Ovary (tissue), 9 donors: Measurements from ENCODE around the gene PIK3AP1. TPM values are rescaled to one million over a fixed set of nuclear protein-coding genes. Genes with fewer than 3 reads are reported as not detected.

Source experiments
- DNase-seq, 5 donors: peaks; one replicate each; pipeline ENCODE4 v3.0.0-alpha.2; 2019 to 2020
- H3K27ac ChIP-seq, 2 donors: fragments of 200-600 bp; one replicate each; pipeline versions ENCODE4 v1.5.1 to v1.8.0; 2019 to 2022
- H3K27me3 ChIP-seq: fragments of 200-600 bp; one replicate; pipeline ENCODE4 v1.8.0; 2022
- H3K36me3 ChIP-seq: fragments of 200-600 bp; sonication (generic); one replicate; pipeline ENCODE4 v1.5.1; 2019
- H3K4me1 ChIP-seq: one replicate; pipeline ENCODE4 v1.8.1; 2013; ENCODE audit warnings: mild to moderate bottlenecking, moderate library complexity; ENCODE audit not compliant: insufficient read depth
- H3K4me3 ChIP-seq: fragments of 200-600 bp; sonication (generic); one replicate; pipeline ENCODE4 v1.5.1; 2017
- H3K9me3 ChIP-seq, 2 donors: fragments of 200-600 bp in 1 of 2; sonication (generic) in 1 of 2; one replicate each; pipeline versions ENCODE4 v1.5.1 to v1.8.1; 2013 to 2019; ENCODE audit warnings: mild to moderate bottlenecking in 1 of 2, moderate library complexity in 1 of 2
- CTCF ChIP-seq, 3 donors: fragments of 450-650 bp in 2 of 3; fragments of 200-600 bp in 1 of 3; IDR thresholded peaks; one replicate each; pipeline versions ENCODE4 v1.5.1 to v1.8.0; 2016 to 2022; ENCODE audit warnings: antibody characterized with exemption in 3 of 3, mild to moderate bottlenecking in 1 of 3
- EP300 ChIP-seq: sonication (generic); formaldehyde crosslinking; IDR thresholded peaks from one replicate; pipeline ENCODE4 v1.6.1; 2017; ENCODE audit warnings: antibody characterized with exemption
- POLR2A ChIP-seq: fragments of 450-650 bp; IDR thresholded peaks from one replicate; pipeline ENCODE4 v1.6.1; 2017; ENCODE audit warnings: antibody characterized with exemption, mild to moderate bottlenecking, moderate library complexity
- WGBS, 3 donors: extraction: QIAGEN DNeasy Blood & Tissue Kit in 1 of 3; methylation state at CpG; one replicate each; pipeline versions ENCODE4 v1.1.5 to v1.1.7; 2013 to 2017; 5-methylcytosine and 5-hydroxymethylcytosine counted together
- intact Hi-C, 4 donors: fragments of 100-400 bp; cut with DNase I; formaldehyde crosslinking; loops; one replicate each; pipeline versions ENCODE4 v1.11.0 to v1.15.1; 2022 to 2023
- polyA plus RNA-seq, 2 donors: library from polyadenylated mRNA; stranded (reverse); fragments of 200-250 nt in 1 of 2; fragments of 350-450 nt in 1 of 2; fragmentation: Illumina TruSeq in 1 of 2; extraction: RNeasy Lipid Tissue Mini Kit (QIAGEN cat#74804) in 1 of 2; gene quantifications; one replicate each; pipeline ENCODE4 v1.2.3, GENCODE V29; 2013 to 2014
- total RNA-seq, 7 donors: library from RNA; depleted of rRNA in 2 of 7; stranded (reverse); fragments of >200 nt in 2 of 7; fragmentation: NEBNext Ultra II Directional in 3 of 7; extraction: Animal tissue kit (Norgen Biotek cat#: 25700) in 3 of 7; gene quantifications; one replicate each; pipeline versions ENCODE4 v1.1.0 to v1.2.4, GENCODE V29; 2016 to 2023
- donor health status: DM: no; HTN: no; CAD: no; lungs with moderate emphysema.
- donor health status: DM: no; HTN: no; CAD: no.
- donor health status: Bipolar disorder and iron deficiency.
- donor health status: DM: yes; HTN: yes; CAD: no.
- donor health status: DM: no; HTN: no; CAD: no.
- donor health status: DM: yes; HTN: yes; CAD: no.

The PIK3AP1 gene
- total and polyA plus RNA-seq, 9 donors: 2.5 to 14.2 (median 7.8) TPM

DNA sequence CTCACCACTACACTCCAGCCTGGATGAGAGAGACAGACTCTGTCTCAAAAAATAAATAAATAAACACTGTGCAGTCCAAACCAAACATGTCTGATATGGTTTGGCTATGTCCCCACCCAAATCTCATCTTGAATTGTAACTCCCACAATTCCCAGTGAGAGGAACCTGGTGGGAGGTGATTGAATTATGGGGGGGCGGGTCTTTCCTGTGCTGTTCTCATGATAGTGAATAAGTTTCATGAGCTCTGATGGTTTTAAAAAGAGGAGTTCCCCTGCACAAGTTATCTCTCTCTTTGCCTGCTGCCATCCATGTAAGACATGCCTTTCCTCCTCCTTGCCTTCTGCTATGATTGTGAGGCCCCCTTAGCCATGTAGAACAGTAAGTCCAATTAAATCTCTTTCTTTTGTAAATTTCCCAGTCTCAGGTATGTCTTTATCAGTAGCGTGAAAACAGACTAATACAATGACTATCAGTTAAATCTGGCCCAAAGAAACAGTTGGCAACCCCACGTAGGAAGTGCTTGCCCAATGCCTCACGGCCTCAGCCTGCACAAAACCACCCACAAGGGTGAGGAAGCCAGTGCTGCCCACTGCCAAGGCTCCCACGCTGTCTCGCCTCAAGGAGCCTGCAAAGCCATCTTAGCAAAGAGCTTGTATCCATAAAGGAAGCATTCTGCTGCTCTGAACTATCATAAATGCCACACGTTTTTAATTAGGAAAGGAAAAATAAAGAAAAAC lies 64.7 kb downstream of the PIK3AP1 start:
- Histone ChIP-seq H3K9me3 (no peaks in the 10 kb centered on the region), H3K36me3 (no peaks in the 10 kb centered on the region), H3K4me1 (no peaks in the 10 kb centered on the region), H3K27me3 (no peaks in the 10 kb centered on the region), H3K4me3 (no peak overlapping the region), H3K27ac (no peak overlapping the region)
- DNase-seq: no peak
- TF ChIP-seq EP300 (no peak), CTCF (IDR thresholded peaks at IDR 0.05) (no peak)
- 86 to 91% (median 89%) methylated on average over 7 of the region's 7 CpGs for WGBS, 3 donors
- intact Hi-C loops: no loop called here

DNA sequence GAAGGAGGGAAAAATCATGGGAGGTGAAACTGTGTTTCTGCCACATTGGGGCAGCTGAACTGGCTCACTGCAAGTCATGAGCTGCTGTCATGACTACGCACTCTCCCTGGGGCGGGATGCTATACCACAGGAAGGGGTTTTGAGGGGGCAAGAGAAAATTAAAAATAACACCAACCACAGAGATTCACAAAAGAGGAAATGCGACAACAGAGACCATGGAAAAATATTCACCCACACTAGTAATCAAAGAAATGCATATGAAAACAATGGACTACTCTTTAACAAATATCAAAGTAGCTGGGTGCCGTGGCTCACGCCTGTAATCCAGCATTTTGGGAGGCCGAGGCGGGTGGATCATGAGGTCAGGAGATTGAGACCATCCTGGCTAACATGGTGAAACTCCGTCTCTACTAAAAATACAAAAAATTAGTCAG lies 68.3 kb downstream of the PIK3AP1 start:
- WGBS, 3 donors: 92 to 94% (median 94%) methylated on average over 8 of the region's 8 CpGs
- H3K27ac ChIP-seq: no peak overlapping the region
- no peaks in the 10 kb centered on the region for H3K36me3 ChIP-seq
- no peaks in the 10 kb centered on the region for H3K4me1 ChIP-seq
- no peak for DNase-seq
- intact Hi-C loops: no loop called here
- H3K9me3 ChIP-seq: no peaks in the 10 kb centered on the region
- TF ChIP-seq POLR2A (no peak), CTCF (IDR thresholded peaks at IDR 0.05) (no peak), EP300 (no peak)
- no peak overlapping the region for H3K4me3 ChIP-seq
- no peaks in the 10 kb centered on the region for H3K27me3 ChIP-seq

- no peak overlapping the region for H3K4me3 ChIP-seq
- intact Hi-C loops: no loop called here
Observed at GRCh38 chr10:96650958-96651357, 69.4 kb downstream of the PIK3AP1 start.

GRCh38 chr10:96648297-96648696 lies 72.0 kb downstream of the PIK3AP1 start:
- 92 to 95% (median 92%) methylated on average over 6 of the region's 6 CpGs for WGBS, 3 donors
- no peak overlapping the region for H3K4me3 ChIP-seq
- H3K4me1 ChIP-seq: no peaks in the 10 kb centered on the region
- no peak for DNase-seq
- H3K36me3 ChIP-seq: no peaks in the 10 kb centered on the region
- intact Hi-C loops: loop anchor here in 2 of 4 donors (10.0 kb wide), 2 partner anchors 77 to 253 kb away; partner anchors contain the start of gene PIK3AP1 (in 1 of the 2)
- no peaks in the 10 kb centered on the region for H3K9me3 ChIP-seq
- TF ChIP-seq EP300 (no peak), CTCF (IDR thresholded peaks at IDR 0.05) (no peak), POLR2A (no peak)
- no peak overlapping the region for H3K27ac ChIP-seq
- no peaks in the 10 kb centered on the region for H3K27me3 ChIP-seq

More at GRCh38 chr10:96650958-96651357, 69.4 kb downstream of the PIK3AP1 start:
- no peaks in the 10 kb centered on the region for H3K4me1 ChIP-seq
- H3K36me3 ChIP-seq: no peaks in the 10 kb centered on the region
- DNase-seq: no peak
- no peaks in the 10 kb centered on the region for H3K9me3 ChIP-seq
- H3K27me3 ChIP-seq: no peaks in the 10 kb centered on the region
- H3K27ac ChIP-seq: no peak overlapping the region
- WGBS, 3 donors: 83 to 88% (median 87%) methylated on average over 7 of the region's 7 CpGs
- TF ChIP-seq CTCF (IDR thresholded peaks at IDR 0.05): no peak
- no peak for TF ChIP-seq EP300
- TF ChIP-seq POLR2A: no peak
